Panc1 (cell line): ENCODE measurements around the gene SCNM1.

ENCODE experiments used
- CTCF ChIP-seq: fragments of 450-650 bp; IDR thresholded peaks from 2 replicates; pipeline ENCODE4 v1.5.1; 2017; ENCODE audit warnings: mild to moderate bottlenecking
- TCF7L2 ChIP-seq: IDR thresholded peaks from 2 replicates; pipeline ENCODE4 v1.6.1; 2011; ENCODE audit warnings: mild to moderate bottlenecking, low read depth, low read length, inconsistent platforms

GRCh38 chr1:151213560-151213959, 47.6 kb downstream of the SCNM1 start:
- TF ChIP-seq CTCF (no peak), TCF7L2 (no peak)
